ENCODE results near the gene ZBTB5. TPM values are rescaled to one million over a fixed set of nuclear protein-coding genes. Genes with fewer than 3 reads are reported as not detected.

The ZBTB5 gene
- total and polyA plus RNA-seq, 2 of the 13 experiments (the other 11 are each of a cell fraction or from before 2014, with no cell fraction given) = 12.5 to 20.5 TPM

GRCh38 chr9:37430841-37431597 is 34.2 kb downstream of the ZBTB5 start (continued):
- TF ChIP-seq BRF2 (CRISPR knock-in tag; IDR thresholded peaks at IDR 0.05) = no peak
- no peak for TF ChIP-seq UBTF (CRISPR knock-in tag; IDR thresholded peaks at IDR 0.05)
- peak; percentile 51; the same call in 1 of the 2 replicates for TF ChIP-seq ZMYM4 (CRISPR knock-in tag; IDR thresholded peaks at IDR 0.05)
- no peak for TF ChIP-seq MED13 (CRISPR knock-in tag; IDR thresholded peaks at IDR 0.05)
- 0 out of 2 replicates have a peak, but pooled peaks have one; percentile 12 for TF ChIP-seq NR2F6 (IDR thresholded peaks at IDR 0.05)
- TF ChIP-seq NR2F6 (CRISPR knock-in tag; IDR thresholded peaks at IDR 0.05) = peak; percentile 52; the same call in 1 of the 2 replicates
- no peak for TF ChIP-seq ZNF17 (CRISPR knock-in tag; IDR thresholded peaks at IDR 0.05)
- TF ChIP-seq TRIM22 (IDR thresholded peaks at IDR 0.05) = no peak
- no peak for TF ChIP-seq ZNF10 (CRISPR knock-in tag; IDR thresholded peaks at IDR 0.05; ENCODE audit: borderline replicate concordance, low read depth)
- no peak for TF ChIP-seq CHD2 (IDR thresholded peaks at IDR 0.05; ENCODE audit: low read depth, low read length)
- no peak for TF ChIP-seq PRDM15 (CRISPR knock-in tag; IDR thresholded peaks at IDR 0.05)
- TF ChIP-seq ZBTB46 (CRISPR knock-in tag; IDR thresholded peaks at IDR 0.05; ENCODE audit: borderline replicate concordance) = no peak
- TF ChIP-seq ZNF775 (CRISPR knock-in tag; IDR thresholded peaks at IDR 0.05; ENCODE audit: borderline replicate concordance) = no peak
- no peak for TF ChIP-seq SUZ12 (IDR thresholded peaks at IDR 0.05; ENCODE audit: low read depth, low read length)
- no peak; the same call in 1 of the 2 replicates for TF ChIP-seq SALL1 (CRISPR knock-in tag; IDR thresholded peaks at IDR 0.05)
- TF ChIP-seq RXRA (CRISPR knock-in tag; IDR thresholded peaks at IDR 0.05) = peak; percentile 58; the same call in 1 of the 2 replicates
- TF ChIP-seq ZNF550 (CRISPR knock-in tag; IDR thresholded peaks at IDR 0.05; ENCODE audit: borderline replicate concordance) = no peak
- peak; percentile 85 for TF ChIP-seq BORCS8-MEF2B (CRISPR knock-in tag; IDR thresholded peaks at IDR 0.05)
- no peak; the same call in 1 of the 2 replicates for TF ChIP-seq ZNF768 (CRISPR knock-in tag; IDR thresholded peaks at IDR 0.05)
- no peak for TF ChIP-seq RFXAP (CRISPR knock-in tag; IDR thresholded peaks at IDR 0.05; ENCODE audit: borderline replicate concordance)

Measured in HepG2 (cell line).